Right lobe of liver (tissue), 4 donors: Measurements from ENCODE around the gene MEIS2.

Source experiments
- CTCF ChIP-seq, 4 donors: fragments of 200-600 bp in 3 of 4; fragments of 450-650 bp in 1 of 4; IDR thresholded peaks; one replicate each; pipeline versions ENCODE4 v1.5.1 to v1.8.0; 2016 to 2022; ENCODE audit warnings: antibody characterized with exemption in 4 of 4, mild to moderate bottlenecking in 2 of 4
- POLR2A ChIP-seq: fragments of 450-650 bp; IDR thresholded peaks from one replicate; pipeline ENCODE4 v1.6.1; 2017; ENCODE audit warnings: antibody characterized with exemption, mild to moderate bottlenecking
- donor health status: DM: no; HTN: no; CAD: no.
- donor health status: DM: no; HTN: no; CAD: no.
- donor health status: DM: no; HTN: yes; CAD: no.

- no peak for TF ChIP-seq CTCF (IDR thresholded peaks at IDR 0.05)
- TF ChIP-seq POLR2A: no peak
These were observed 8.2 kb upstream of the MEIS2 start for GRCh38 chr15:37108381-37109167.
